ENCODE data around the gene KLHL12. TPM values are rescaled to one million over a fixed set of nuclear protein-coding genes. Genes with fewer than 3 reads are reported as not detected.

The KLHL12 gene
- 28.3 and 35.6 TPM in 2 replicates for total RNA-seq

DNA sequence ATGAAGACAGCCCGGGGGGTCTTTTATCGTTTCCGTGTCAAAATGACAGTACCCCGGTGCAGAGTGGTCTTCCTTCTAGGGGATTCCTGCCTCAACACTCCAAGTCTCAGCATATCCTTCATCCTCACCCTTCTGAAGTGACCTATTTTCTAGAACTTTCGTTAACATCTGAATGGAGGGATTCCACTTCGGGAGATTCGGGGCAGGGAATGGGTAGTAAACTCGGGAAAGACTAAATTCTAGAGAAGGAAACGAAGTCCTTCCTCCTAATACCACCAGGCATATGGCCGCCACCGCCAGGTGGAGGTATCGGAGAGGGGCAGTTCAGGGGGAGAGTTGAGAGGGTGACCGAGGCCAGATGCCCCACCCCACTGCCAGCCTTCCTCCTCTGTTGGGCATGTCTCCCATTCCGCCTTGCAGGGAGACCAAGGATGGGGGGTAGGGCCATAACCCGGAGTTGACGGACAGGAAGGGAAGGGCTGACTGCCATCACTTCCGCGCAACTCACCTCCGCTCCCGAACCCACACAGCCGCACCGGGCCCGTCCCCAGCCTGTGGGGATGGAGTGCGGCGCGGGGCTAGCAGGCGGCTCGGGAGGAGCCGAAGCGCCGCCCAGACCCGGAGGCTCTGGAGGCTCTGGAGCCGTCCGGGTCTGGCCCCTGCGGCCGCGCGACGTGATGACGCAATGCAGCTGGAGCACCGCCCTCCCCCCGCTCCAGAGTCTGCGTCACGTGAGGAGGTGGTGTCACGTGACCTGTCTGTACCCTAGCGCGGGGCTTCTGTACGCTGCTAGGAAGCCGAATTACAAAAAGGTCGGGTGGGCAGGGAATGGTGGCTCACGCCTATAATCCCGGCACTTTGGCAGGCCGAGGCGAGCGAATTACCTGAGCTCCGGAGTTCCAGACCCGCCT, at the start of gene KLHL12:
Gene KLHL12, minus strand, starts transcription at position 654 of the 911 bp plus-strand sequence. CDS start 2,072 bp downstream, outside the sequence.

DNA sequence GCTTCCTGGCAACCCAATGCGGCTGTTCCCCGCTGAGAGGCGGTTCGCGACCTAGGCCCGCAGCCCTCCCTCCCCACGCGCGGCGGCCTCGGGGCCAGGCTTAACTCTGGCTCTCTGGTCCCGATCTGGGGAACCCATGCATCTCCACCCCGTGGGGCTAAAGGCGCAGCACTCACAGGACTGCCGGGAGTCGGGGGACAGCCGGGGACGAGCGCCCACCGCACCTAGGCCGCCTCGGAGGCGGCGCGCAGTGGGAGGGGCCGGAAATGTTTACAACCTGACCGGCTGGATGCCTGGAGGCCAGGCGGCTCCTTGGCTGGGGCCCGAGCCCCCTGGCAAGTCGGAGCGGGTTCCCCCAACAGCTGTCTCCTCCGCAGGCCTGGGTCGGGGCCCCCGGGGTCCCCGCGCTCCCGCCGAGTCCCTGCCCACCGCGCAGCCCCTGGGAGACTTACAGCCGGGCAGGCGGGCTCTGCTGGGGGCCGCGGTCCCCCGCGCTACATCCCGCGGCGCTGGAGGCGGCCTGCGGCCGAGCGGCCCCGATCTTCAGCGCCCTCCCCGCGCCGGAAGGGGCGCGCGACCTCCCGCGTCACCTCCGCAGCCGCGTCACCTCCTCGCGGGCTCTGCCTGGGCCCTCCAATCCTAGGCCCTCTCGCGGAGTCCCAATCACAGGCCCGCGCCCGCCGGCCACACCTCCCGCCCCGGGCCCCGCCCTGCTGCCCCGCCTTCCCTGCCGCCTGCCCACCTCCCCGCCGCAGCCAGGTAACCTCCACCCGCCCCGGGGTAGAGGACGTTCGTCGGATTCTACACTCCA, 30.9 kb upstream of the KLHL12 start, which contains the start of gene ADIPOR1:
Gene ADIPOR1, minus strand, starts transcription at position 580 of the 811 bp plus-strand sequence. CDS start 7,242 bp downstream, outside the sequence.

DNA sequence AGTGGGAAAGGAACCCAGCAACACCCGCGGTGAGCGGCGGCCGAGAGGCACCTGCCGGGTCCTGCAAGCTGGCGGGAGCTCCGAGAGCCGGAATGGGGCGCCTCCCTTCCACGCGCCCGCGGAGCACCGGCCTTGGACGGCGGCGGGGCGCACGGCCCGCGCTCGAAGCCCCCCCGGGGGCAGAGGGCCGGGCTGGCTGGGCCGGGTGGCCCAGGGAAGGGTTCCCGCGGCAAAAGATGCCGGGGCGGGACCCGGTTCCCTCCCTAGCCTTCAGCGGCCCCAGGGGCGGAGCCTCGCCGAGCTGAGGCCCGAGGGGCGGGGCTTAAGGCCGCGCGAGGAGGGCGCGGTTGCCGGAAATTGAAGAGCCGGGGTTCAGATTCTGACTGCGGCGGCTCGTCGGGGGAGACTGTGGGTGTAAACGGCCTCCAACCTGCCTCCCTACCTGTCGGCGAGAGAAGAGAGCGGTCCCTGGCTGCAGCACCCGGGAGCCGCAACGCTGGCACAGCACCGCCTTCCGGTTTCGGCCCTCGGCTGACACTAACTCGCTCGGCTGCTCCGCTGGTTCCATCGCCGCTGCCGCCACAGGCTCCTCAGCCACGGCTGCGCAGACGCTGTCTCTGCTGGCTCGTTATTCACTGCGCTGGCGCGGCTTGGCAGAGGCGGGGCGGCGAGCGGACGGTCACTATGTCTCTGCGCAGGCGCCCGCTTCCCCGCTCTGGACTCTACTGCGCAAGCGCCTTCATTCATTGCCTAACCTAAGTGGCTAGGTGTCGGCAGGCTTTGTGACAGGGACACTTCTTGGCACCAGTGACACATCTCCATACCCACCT, 38.3 kb downstream of the KLHL12 start, which contains the start of gene RABIF:
Gene RABIF, minus strand, starts transcription at position 619 of the 830 bp plus-strand sequence. Its CDS starts 51 bp downstream, at position 568.

Other genes with a start within 250 kb of the KLHL12 start
- gene SYT2, start 216.8 kb downstream of the KLHL12 start, total RNA-seq = not detected in 2 replicates
- gene KDM5B, start 118.8 kb downstream of the KLHL12 start, total RNA-seq = 58.1 and 61.1 TPM in 2 replicates
- gene PCAT6, start 116.3 kb downstream of the KLHL12 start, total RNA-seq = 1.1 TPM in 1 of 2 replicates, not detected in the other
- gene RABIF, start 38.1 kb downstream of the KLHL12 start, total RNA-seq = 5.8 and 8.1 TPM in 2 replicates
- gene ADIPOR1, start 31.1 kb upstream of the KLHL12 start, total RNA-seq = 93.9 and 98.3 TPM in 2 replicates
- 20.8 and 23.1 TPM in 2 replicates for gene CYB5R1, start 40.0 kb upstream of the KLHL12 start, total RNA-seq
- gene TMEM183A, start 80.1 kb upstream of the KLHL12 start, total RNA-seq = 125 and 129 TPM in 2 replicates
- gene PPFIA4, start 99.3 kb upstream of the KLHL12 start, total RNA-seq = under 0.01 and 0.32 TPM in 2 replicates
- not detected in 2 replicates for gene MYOG, start 158.8 kb upstream of the KLHL12 start, total RNA-seq
- gene ADORA1, start 200.5 kb upstream of the KLHL12 start, total RNA-seq = 0.30 and 0.32 TPM in 2 replicates
- not detected in 2 replicates for gene MYBPH, start 248.6 kb upstream of the KLHL12 start, total RNA-seq